Measurements from ENCODE around the gene COG3. TPM values are rescaled to one million over a fixed set of nuclear protein-coding genes. Genes with fewer than 3 reads are reported as not detected.

Gene COG3
- total RNA-seq, 1 donor from 2014 or later, result 19.9 TPM

DNA sequence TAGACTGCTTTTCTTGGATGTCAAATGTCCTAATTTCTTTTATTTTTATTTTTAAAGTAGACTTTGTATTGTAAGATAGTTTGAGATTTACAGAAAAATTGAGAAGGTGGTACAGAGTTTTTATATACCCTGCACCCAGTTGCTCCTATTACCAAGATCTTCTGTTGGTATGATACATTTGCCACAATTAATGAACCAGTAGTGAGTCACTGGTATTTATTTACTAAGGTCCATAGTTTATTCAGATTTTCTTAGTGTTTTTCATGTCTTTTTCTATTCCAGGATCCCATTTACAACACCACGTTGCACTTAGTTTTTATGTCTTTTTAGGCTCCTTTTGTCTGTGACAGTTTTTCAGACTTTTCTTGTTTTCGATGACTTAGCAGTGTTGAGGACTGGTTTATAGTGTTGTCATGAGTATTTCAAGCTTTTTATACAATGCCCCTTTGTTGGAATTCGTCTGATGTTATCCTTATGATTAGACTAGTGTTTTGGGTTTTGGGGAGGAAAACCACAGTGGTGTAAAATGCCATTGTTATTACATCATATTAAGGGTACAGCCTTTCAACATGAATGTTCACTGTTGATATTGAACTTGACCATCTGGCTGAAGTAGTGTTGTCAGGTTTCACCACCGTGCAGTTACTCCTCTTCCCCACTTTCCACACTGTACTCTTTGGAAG is 35.9 kb downstream of the COG3 start:
- no peak for DNase-seq (ENCODE audit: low spot score)

DNA sequence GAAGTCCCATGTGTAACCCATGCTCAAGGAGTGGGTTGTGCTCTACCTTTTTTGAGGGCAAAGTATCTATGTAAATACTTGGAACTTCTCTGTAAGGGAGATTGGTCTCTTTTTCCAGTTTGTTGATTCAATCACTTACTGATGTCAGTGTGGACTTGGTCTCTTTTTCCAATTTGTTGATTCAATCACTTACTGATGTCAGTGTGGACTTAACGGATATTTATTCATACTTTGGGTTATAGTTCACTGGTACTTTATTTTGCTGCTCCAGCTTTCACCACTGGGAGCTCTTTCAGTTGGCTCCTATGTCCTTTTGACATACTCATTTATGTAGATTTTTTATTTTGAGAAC is 36.4 kb downstream of the COG3 start:
- DNase-seq (ENCODE audit: low spot score), result no peak

GRCh38 chr13:45503658-45504057 is 38.9 kb downstream of the COG3 start:
- no peak for DNase-seq (ENCODE audit: low spot score)

GRCh38 chr13:45506811-45507210 is 42.1 kb downstream of the COG3 start:
- no peak for DNase-seq (ENCODE audit: low spot score)

- no peak for DNase-seq (ENCODE audit: low spot score)
These were observed 44.0 kb downstream of the COG3 start for GRCh38 chr13:45508776-45509175.

- no peak for DNase-seq (ENCODE audit: low spot score)
These were observed 45.9 kb downstream of the COG3 start for GRCh38 chr13:45510672-45511071.

DNA sequence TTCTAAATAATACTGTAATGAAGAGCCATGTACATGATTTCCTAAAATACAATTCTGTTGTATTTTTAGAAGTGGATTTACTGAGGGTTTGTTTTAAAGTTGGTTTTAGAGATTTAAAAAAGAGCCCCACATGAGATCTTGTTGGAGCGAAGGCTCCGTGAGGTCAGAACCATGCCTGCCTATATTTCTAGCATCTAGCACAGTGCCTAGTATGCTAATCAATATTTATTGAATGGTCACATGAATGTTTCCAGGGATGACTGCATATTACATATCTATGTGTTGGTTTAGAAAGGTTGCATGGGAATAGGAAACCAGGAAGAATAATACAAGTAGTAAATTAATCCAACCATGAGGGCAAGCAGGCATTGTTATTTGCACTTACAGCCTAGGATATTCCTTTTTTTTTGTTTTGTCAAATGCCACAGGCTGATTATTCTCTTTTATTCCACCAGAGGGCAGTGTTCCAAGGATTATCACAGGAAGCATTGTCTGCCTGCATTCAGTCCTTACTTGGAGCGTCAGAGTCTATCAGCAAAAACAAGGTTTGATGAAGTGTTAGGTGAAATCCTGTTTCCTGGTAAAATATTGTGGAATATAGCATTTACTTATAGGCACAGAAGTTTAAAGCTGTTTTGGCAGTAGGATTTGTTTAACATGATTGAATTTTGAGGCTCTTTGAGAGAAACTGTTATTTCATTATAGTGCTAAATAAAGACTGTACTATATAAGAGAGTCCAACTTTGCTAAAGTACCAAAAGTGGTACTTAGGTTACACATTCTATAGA is 46.8 kb downstream of the COG3 start:
- DNase-seq (ENCODE audit: low spot score), result no peak

DNA sequence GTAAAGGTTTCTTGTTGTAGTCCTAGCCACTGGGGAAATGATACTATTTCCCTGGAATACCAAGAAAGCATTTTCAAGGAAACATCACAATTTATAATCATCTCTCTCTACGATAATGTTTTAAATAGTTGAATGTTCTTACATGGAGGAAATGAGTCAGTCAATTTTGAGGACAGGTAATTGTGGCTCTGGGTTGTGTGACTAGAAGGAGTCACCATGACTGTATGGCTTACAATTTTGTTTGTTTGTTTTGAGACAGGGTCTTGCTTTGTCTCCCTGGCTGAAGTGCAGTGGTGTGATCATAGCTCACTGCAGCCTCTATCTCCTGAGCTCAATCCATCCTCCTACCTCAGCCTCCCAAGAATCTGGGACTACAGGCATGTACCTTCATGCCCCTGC is 47.4 kb downstream of the COG3 start:
- DNase-seq (ENCODE audit: low spot score), result no peak

DNA sequence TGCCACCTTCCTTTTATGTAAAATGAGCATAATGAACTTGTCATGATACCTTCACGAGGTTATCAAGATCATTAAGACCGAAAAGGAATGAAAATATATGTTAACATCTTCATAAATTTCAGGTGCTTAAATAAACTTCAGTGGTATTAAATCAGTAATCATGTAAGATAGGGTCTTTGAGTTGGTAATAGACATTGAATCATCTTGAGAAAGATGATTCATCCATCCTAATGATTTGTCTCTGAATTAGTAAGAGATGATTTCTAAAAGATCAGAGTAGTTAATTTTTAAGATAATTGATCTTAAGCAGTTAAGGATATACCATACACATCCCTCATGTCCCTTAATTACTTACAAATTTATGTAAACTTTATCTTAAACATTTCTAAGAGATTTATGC is 52.0 kb downstream of the COG3 start:
- no peak for DNase-seq (ENCODE audit: low spot score)

DNA sequence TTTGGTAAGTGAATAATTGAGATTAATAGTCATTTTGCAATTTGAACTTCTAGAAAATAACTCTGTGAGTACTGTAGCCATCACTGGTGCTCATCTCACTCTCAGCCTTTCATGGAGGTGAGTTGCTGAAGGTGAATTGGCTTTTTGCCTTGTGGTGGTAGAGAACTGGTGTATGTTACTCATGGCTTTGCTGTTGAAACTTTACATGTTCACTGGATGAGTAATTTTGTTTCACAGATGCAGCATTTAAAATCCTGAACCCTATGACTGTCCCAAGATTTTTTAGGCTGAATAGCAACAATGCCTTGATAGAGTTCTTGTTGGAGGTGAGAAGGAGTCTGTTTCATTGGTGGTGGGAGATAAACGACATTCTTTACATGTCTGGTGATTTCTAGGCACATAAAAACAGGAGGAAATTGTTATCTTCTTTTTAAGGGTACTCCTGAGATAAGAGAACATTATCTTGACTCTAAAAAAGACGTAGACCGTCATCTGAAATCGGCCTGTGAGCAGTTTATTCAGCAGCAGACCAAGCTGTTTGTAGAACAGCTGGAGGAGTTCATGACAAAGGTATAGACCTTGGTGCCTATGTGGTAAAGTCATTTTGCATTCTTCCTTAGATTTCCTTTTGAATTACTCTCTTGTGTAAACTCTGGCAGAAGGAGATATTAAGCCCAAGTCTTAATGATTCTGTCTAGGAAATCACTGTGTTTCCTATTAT is 53.9 kb downstream of the COG3 start:
- DNase-seq (ENCODE audit: low spot score), result no peak

- no peak for DNase-seq (ENCODE audit: low spot score)
These were observed 54.8 kb downstream of the COG3 start for GRCh38 chr13:45519493-45519892.

DNA sequence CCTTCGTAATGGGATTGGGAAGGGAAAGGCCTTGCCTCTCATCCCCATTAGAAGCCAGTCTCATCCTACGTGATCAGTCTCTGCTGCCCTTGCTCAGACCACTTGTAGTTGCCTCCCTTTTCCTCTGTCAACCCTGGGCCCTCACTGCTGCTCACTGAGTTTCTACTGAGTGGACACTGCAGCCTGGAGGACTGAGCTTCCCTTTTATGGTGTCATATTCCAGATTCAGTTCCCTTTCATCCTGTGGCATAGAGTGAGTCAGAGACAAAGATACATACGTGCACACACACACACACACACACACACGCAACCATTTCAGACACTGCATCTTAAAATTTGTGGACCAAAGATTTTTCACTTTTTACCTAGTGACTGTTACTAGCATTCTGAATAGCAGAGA is 56.6 kb downstream of the COG3 start:
- no peak for DNase-seq (ENCODE audit: low spot score)

DNA sequence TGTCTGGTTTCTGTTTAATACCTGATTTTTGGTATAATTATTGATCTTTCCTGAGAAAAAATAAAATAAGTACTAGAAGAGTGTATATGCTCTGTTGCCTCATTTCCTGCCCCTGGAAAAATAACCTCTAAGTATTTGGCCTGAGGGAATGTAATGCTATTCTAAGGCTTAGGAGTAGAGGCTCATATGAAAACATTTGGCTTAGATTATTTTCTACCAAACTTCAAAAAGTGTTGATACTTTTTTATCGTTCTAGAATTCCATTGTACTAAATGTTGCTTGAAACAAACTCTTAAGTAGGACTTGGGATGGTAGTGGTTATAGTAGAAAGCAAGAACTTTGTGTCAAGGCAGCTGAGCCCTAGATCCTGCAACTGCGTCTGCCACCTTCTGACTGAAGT is 57.8 kb downstream of the COG3 start:
- no peak for DNase-seq (ENCODE audit: low spot score)

- DNase-seq (ENCODE audit: low spot score), result no peak
These were observed 63.1 kb downstream of the COG3 start for GRCh38 chr13:45527699-45528462.

GRCh38 chr13:45529758-45530157 is 65.0 kb downstream of the COG3 start:
- no peak for DNase-seq (ENCODE audit: low spot score)

DNA sequence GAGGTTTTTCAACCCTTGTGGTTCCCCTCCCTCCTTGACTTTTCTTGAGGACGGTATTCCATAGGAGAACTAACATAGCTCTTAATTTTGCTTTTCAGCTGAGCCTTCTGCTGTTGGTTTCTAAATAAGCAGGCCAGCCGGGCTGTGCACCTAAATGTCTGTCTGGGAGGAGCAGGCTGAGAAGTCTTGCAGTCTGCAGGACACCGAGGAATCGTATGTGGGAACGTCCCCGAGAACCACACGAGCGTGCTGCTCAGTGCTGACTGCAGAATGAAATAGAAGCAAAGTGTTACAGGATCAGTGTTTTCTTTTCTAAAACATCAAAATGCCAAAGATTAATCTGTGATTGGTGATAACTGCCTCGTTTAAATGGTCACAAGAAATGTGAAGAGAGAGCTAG is 69.9 kb downstream of the COG3 start:
- DNase-seq (ENCODE audit: low spot score), result no peak

DNA sequence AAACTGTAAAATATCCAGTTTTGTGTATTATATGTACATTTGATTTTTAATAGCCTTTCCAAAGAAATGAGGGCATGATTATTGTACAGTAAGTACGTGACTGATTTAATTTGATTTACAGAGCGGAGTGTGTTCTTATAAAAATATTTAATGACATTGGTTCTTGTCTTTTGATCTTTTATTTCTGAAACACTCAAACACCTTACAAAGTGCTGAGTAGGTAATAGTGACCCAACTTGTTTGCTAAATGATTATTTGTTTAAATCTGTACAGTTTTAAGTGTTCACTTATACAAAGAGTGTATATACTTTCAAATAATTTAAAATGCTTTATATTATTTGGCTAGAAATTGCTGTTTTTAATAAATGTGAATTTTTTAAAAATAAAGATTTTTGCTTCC is 71.5 kb downstream of the COG3 start:
- DNase-seq (ENCODE audit: low spot score), result no peak

DNA sequence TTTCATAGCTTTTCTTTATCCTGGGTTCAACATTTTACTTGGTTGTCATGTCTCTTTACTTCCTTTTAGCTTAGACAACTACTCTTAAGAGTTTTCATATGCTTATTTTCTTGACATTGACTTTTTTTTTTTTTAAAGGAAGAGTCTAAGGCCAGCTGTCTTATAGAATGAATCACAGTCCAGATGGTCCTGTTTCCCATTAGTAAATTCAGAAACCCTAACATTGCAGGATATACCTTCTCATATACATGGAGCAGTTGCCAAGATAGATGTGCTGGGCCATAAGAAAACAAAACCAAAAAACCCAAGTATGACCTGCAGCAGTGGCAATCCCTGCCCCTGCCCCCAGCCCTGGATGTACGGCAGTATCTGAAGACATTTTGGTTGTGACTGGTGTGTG is 72.8 kb downstream of the COG3 start:
- no peak for DNase-seq (ENCODE audit: low spot score)

DNA sequence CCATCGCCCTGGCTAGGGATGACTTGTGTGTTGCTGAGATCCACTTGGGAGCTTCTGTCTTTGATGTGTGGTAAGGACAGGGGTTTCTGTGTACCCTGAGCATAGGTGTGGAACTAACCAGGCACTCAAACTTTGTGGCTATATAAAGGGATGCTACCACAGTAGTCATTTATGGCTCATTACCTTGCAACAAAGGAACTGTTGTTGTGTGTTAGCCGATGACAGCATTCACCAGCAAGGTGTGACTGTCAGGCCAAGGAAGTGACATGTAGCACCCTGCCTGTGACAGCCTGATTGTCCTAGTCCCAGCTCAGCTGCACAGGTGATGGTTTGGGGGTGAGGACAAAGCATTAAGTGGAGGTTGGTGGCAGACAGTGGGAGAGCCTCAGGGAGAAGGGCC is 73.6 kb downstream of the COG3 start:
- no peak for DNase-seq (ENCODE audit: low spot score)

DNA sequence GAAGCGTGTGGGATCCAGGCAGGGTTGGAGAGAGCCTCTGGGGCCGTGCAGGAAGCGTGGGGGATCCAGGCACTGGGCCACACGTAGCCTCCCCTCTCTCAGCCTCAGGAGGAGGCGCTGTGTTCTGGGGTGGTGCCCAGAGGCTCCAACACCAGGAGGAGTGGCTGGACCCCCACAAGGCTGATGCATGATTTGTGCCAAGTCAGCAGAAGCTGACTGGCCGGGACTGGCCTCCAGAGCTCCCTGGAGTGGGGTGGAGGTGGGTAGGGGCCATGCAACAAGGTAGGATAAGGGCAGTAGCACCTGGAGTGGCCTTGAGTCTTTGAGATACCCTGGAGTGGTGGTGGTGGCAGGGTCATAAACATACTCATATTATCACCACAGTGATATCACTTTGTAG is 75.5 kb downstream of the COG3 start:
- DNase-seq (ENCODE audit: low spot score), result no peak

GRCh38 chr13:45540864-45541263 is 76.1 kb downstream of the COG3 start:
- DNase-seq (ENCODE audit: low spot score), result no peak

DNA sequence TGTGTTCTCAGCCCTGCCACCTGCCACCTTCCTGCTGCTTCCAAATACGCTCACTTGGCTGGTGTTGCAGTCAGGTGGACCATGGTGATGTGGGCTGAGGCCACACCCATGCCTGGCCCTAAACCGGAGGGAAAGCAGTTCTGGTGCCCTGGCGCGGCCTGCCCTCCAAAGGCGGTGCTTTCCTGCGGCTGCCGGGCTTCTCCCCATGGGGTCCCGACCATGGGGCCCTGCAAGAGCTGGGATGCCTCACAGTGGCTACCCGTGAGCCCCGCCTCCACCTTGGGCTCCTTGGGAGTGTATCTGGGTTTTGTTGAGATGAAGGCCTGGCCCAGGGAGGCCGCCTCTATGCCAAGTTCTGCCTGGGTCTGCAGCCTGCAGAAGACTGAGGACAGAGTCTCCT is 77.1 kb downstream of the COG3 start:
- DNase-seq (ENCODE audit: low spot score), result no peak
